ENCODE measurements around the gene ZNF668. TPM values are rescaled to one million over a fixed set of nuclear protein-coding genes. Genes with fewer than 3 reads are reported as not detected.

Gene ZNF668
- total RNA-seq, 6 experiments from 2014 or later: 2.0 to 4.6 (median 3.5) TPM

GRCh38 chr16:31050280-31051030 lies 23.6 kb downstream of the ZNF668 start:
- no peak for ATAC-seq
- H3K27ac ChIP-seq: no peak overlapping the region
- no peaks in the 10 kb centered on the region for H3K9me3 ChIP-seq
- 66% methylated on average over 7 of the region's 10 CpGs for WGBS (ENCODE audit: insufficient coverage, low coverage, low lambda C conversion rate, missing lambda C conversion rate)
- no peaks in the 10 kb centered on the region for H3K27me3 ChIP-seq
- H3K36me3 ChIP-seq: no peaks in the 10 kb centered on the region
- no peak for TF ChIP-seq POLR2A (IDR thresholded peaks at IDR 0.05)
- TF ChIP-seq, protein P1, sequence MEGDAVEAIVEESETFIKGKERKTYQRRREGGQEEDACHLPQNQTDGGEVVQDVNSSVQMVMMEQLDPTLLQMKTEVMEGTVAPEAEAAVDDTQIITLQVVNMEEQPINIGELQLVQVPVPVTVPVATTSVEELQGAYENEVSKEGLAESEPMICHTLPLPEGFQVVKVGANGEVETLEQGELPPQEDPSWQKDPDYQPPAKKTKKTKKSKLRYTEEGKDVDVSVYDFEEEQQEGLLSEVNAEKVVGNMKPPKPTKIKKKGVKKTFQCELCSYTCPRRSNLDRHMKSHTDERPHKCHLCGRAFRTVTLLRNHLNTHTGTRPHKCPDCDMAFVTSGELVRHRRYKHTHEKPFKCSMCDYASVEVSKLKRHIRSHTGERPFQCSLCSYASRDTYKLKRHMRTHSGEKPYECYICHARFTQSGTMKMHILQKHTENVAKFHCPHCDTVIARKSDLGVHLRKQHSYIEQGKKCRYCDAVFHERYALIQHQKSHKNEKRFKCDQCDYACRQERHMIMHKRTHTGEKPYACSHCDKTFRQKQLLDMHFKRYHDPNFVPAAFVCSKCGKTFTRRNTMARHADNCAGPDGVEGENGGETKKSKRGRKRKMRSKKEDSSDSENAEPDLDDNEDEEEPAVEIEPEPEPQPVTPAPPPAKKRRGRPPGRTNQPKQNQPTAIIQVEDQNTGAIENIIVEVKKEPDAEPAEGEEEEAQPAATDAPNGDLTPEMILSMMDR (IDR thresholded peaks at IDR 0.05): no peak
- no peaks in the 10 kb centered on the region for H3K4me1 ChIP-seq
- intact Hi-C loops (cut with DNase I): no loop called here
- DNase-seq: no peak
- no peak overlapping the region for H3K4me3 ChIP-seq

DNA sequence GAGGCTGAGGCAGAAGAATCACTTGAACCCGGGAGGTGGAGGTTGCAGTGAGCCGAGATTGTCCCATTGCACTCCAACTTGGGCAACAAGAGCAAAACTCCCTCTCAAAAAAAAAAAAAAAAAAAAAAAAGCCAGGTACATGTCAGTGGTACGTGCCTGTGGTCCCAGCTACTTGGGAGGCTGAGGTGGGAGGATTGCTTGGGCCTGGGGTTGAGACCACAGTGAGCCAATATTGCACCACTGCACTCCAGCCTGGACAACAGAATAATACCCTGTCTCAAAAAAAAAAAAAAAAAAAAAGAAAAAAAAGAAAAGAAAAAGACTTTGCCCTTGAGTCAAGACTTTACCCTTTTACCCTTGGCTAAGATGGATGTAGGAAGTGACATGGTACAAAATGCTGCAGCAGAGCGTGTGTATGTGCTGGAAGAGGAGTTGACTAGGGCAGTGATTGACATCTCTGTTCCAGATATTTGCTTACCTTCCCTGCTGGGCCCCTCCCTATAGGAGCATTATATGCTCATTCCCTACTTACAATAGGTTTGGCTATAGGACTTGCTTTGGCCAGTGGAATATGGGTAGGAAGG lies 30.1 kb downstream of the ZNF668 start:
- WGBS (ENCODE audit: insufficient coverage, low coverage, low lambda C conversion rate, missing lambda C conversion rate): 20% methylated on average over 1 of the region's 4 CpGs
- Histone ChIP-seq H3K36me3 (peaks cover 0 to 23% (median 14%) of the 10 kb centered on the region in 4 donors), H3K27me3 (no peaks in the 10 kb centered on the region), H3K27ac (no peak overlapping the region), H3K9me3 (no peaks in the 10 kb centered on the region), H3K4me3 (no peak overlapping the region), H3K4me1 (peaks cover 0 to 6% (median 0%) of the 10 kb centered on the region in 4 donors)
- intact Hi-C loops (cut with DNase I): loop anchor here in 1 of 2 donors (10.0 kb wide), 1 partner anchor 59 kb away; the partner anchor contains the start of gene HSD3B7
- TF ChIP-seq POLR2A (IDR thresholded peaks at IDR 0.05): no peak
- TF ChIP-seq, protein P1 (IDR thresholded peaks at IDR 0.05): no peak
- DNase-seq: no peak
- ATAC-seq: peak in 3 of 4 donors; percentile 10 to 52 (median 15)

GRCh38 chr16:31043352-31043751 lies 30.7 kb downstream of the ZNF668 start:
- WGBS (ENCODE audit: insufficient coverage, low coverage, low lambda C conversion rate, missing lambda C conversion rate): 83% methylated on average over 1 of the region's 1 CpG
- Histone ChIP-seq H3K36me3 (peaks cover 0 to 30% (median 15%) of the 10 kb centered on the region in 4 donors), H3K9me3 (no peaks in the 10 kb centered on the region), H3K4me3 (no peak overlapping the region), H3K27ac (no peak overlapping the region), H3K27me3 (no peaks in the 10 kb centered on the region), H3K4me1 (peaks cover 0 to 6% (median 0%) of the 10 kb centered on the region in 4 donors)
- DNase-seq (no peak), ATAC-seq (no peak)
- TF ChIP-seq, protein P1 (IDR thresholded peaks at IDR 0.05): no peak
- TF ChIP-seq POLR2A (IDR thresholded peaks at IDR 0.05): no peak
- intact Hi-C loops (cut with DNase I): loop anchor here in 1 of 2 donors (10.0 kb wide), 1 partner anchor 59 kb away; the partner anchor contains the start of gene HSD3B7

- Histone ChIP-seq H3K27me3 (no peaks in the 10 kb centered on the region), H3K9me3 (no peaks in the 10 kb centered on the region), H3K36me3 (peaks cover 0 to 35% (median 16%) of the 10 kb centered on the region in 4 donors), H3K4me3 (no peak overlapping the region), H3K27ac (no peak overlapping the region), H3K4me1 (peaks cover 0 to 6% (median 0%) of the 10 kb centered on the region in 4 donors)
- 93% methylated on average over 5 of the region's 10 CpGs for WGBS (ENCODE audit: insufficient coverage, low coverage, low lambda C conversion rate, missing lambda C conversion rate)
- TF ChIP-seq, protein P1 (IDR thresholded peaks at IDR 0.05): no peak
- no peak for TF ChIP-seq POLR2A (IDR thresholded peaks at IDR 0.05)
- DNase-seq (no peak), ATAC-seq (no peak)
- intact Hi-C loops (cut with DNase I): loop anchor here in 1 of 2 donors (10.0 kb wide), 1 partner anchor 58 kb away; the partner anchor contains the start of gene HSD3B7
Observed at GRCh38 chr16:31042866-31043265, 31.2 kb downstream of the ZNF668 start.
